GM12864 (cell line): ENCODE measurements around the gene CAPN11.

Source experiments
- DNase-seq: peaks from one replicate; pipeline ENCODE4 v3.0.0-alpha.2; 2011; ENCODE audit warnings: low read depth
- H3K4me3 ChIP-seq: 2 replicates; pipeline ENCODE4 v1.5.1; 2011; ENCODE audit warnings: mild to moderate bottlenecking, low read depth, low read length, control low read depth
- CTCF ChIP-seq: IDR thresholded peaks from 2 replicates; pipeline ENCODE4 v1.5.1; 2011; ENCODE audit warnings: low read depth, mild to moderate bottlenecking, moderate library complexity, low read length, control low read depth, inconsistent platforms; ENCODE audit errors: missing control alignments

Gene CAPN11

DNA sequence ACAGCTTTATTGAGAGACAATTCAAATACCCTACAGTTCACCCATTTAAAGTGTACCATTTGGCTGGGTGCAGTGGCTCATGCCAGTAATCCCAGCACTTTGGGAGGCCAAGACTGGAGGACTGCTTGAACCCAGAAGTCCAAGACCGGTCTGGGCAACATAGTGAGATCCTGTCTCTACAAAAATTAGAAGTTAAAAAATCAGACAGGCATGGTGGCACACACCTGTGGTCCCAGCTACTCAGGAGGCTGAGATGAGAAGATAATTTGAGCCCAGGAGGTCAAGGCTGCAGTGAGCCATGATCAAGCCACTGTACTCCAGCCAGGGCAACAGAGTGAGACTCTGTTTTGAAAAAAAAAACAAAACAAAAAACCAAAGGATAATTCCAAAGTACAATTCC is 8.9 kb downstream of the CAPN11 start:
- no peak for DNase-seq
- TF ChIP-seq CTCF: no peak
- no peak overlapping the region for H3K4me3 ChIP-seq

DNA sequence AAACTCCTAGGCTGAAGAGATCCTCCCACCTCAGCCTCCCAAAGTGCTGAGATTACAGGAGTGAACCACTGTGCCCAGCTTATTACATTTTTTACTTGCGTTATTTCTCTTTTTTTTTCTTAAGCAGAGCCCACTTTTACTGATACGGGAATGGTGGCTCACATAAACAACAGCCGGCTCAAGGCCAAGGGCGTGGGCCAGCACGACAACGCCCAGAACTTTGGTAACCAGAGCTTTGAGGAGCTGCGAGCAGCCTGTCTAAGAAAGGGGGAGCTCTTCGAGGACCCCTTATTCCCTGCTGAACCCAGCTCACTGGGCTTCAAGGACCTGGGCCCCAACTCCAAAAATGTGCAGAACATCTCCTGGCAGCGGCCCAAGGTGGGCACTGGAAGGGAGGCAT is 10.5 kb downstream of the CAPN11 start:
- H3K4me3 ChIP-seq: no peak overlapping the region
- no peak for TF ChIP-seq CTCF
- DNase-seq: no peak

DNA sequence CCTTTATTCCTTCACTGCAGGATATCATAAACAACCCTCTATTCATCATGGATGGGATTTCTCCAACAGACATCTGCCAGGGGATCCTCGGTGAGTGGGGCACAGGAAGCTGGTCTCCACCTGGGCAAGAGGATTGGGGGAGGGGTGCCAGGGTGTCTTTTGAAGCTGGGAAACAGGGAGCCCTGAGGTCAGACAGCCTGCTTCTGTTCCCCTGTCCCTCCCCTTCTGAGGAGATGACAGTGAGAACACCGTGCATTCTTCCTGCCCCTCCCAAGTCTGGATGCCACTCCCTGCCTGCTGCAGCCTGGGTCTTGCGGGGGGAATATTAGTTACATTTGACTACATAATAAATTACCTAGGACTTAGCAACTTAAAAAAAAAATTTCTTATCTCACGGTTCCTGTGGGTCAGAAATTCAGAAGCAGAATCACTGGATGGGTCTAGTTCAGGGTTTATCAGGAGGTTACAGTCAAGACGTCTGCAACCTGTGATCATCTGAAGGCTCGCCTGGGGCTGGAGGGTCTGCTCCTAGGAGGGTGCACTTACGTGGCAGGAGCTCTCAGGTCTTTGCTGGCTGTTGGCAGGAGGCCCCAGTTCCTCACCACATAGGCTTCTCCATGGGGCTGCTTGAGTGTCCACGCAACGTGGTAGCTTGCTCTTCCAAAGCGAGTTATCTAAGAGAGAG is 11.4 kb downstream of the CAPN11 start:
- DNase-seq: no peak
- no peak overlapping the region for H3K4me3 ChIP-seq
- no peak for TF ChIP-seq CTCF

DNA sequence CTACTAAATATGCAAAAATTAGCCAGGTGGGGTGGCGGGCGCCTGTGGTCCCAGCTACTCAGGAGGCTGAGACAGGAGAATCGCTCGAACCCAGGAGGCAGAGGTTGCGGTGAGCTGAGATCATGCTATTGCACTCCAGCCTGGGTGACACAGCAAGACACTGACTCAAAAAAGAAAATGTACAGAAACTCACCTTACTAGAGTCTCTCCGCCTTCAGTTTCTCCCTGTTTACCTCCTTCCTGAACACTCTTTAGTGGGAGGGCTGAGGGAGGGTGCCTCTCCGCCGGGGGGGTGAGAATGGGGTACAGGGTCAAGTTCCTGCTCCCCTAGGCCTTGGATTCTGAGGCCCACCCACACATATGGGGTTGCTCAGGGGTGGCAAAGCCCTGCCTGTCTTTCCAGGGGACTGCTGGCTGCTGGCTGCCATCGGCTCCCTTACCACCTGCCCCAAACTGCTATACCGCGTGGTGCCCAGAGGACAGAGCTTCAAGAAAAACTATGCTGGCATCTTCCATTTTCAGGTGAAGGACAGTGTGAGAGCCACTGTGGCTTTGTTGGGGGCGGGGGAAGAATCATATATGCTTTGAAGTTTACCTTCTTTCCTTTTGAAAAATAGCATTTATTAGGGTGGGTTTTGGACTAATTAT is 13.4 kb downstream of the CAPN11 start:
- DNase-seq: no peak
- no peak for TF ChIP-seq CTCF
- H3K4me3 ChIP-seq: no peak overlapping the region

DNA sequence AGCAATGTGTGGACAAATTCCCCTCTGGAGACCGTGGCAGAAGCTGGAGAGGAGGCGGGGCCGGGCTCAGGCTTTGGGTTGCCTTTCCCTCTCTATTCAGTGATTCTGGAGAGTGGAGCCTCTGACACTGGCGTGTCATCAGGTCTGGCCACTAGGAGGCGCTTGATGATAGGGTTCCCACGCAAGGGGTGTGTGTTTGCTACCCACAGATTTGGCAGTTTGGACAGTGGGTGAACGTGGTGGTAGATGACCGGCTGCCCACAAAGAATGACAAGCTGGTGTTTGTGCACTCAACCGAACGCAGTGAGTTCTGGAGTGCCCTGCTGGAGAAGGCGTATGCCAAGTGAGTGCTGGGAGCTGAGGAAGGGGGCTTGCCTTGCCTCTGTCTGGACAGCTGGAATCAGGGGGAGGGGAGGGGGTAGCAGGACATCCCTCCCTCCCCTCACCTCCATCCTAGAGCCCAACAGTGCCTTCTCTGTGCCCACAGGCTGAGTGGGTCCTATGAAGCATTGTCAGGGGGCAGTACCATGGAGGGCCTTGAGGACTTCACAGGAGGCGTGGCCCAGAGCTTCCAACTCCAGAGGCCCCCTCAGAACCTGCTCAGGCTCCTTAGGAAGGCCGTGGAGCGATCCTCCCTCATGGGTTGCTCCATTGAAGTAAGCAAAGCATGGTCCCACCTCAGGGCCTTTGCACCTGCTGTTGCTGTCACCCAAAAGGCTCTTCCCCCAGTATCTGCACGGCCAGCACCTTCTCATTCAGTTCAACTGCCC is 14.3 kb downstream of the CAPN11 start:
- peak; percentile 43 for DNase-seq
- H3K4me3 ChIP-seq: no peak overlapping the region
- TF ChIP-seq CTCF: peak; percentile 96

GRCh38 chr6:44176130-44176761 is 17.6 kb downstream of the CAPN11 start:
- H3K4me3 ChIP-seq: no peak overlapping the region
- TF ChIP-seq CTCF: no peak
- DNase-seq: no peak
